GM19455 (cell line): Measurements from ENCODE around the gene SAC3D1.
"Not testable (repeated sequence)": the region's sequence is repeated elsewhere in the genome, so short reads cannot be mapped to it uniquely, and the experiment has no call there.

ENCODE experiments used
- ATAC-seq: cut with Tn5 transposase; IDR thresholded peaks from one replicate; pipeline ENCODE4 v1.9.1; 2021; ENCODE audit not compliant: unreplicated experiment

Gene SAC3D1

DNA sequence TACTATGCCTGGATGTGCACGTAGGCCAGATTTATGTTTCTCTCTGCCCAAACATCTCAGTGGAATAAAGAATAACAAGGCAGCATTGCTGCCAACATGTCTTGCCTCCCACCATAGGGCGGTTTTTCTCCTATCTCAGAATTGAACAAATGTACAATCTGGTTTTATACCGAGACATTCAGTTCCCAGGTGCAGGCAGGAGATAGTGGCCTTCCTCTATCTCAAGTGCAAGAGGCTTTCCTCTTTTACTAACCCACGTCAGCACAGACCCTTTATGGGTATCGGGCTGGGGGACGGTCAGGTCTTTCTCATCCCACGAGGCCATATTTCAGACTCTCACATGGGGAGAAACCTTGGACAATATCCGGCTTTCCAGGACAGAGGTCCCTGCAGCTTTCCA, 17.5 kb upstream of the SAC3D1 start:
- ATAC-seq, result not testable (repeated sequence)

DNA sequence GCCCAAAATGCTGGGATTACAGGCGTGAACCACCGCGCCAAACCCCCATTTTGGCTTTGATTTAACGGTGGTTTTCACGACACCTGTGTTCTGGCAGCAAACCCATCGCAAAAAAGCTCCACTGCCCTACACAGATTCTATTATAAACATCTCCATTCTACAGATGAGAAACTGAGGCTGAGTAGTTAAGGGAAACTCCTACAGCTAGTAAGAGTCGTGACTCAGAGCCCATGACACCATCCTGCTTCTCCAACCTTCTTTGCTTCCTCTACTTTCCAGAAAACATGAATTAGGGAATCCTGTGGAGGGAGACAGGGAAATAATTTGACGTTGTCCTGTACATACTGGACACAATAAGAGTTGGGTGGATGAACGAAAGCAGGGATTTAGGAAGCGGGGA, 14.2 kb upstream of the SAC3D1 start:
- no peak for ATAC-seq

- peak; percentile 77 for ATAC-seq
Observed at GRCh38 chr11:65027213-65028067, 13.6 kb upstream of the SAC3D1 start, which contains the start of gene SNX15. Gene SNX15, plus strand, starts transcription at chr11:65027439. Its CDS starts 99 bp downstream, at chr11:65027538.

DNA sequence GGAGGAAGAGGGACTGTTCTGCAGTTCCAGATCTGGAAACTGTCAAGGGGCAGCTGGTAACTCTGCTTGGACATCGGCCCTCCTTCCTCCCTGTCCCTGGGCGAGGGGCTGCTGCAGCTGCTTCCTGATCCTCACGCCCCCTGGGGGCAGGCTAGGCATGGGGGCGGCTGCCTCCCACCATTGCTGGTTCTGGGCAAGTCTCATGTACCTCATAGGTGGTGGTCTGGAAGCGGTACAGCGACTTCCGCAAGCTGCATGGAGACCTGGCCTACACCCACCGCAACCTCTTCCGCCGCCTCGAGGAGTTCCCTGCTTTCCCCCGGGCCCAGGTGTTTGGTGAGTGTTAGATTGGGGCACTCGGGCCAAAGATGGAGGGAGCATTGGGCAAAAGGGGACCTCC, 8.8 kb upstream of the SAC3D1 start:
- no peak for ATAC-seq

DNA sequence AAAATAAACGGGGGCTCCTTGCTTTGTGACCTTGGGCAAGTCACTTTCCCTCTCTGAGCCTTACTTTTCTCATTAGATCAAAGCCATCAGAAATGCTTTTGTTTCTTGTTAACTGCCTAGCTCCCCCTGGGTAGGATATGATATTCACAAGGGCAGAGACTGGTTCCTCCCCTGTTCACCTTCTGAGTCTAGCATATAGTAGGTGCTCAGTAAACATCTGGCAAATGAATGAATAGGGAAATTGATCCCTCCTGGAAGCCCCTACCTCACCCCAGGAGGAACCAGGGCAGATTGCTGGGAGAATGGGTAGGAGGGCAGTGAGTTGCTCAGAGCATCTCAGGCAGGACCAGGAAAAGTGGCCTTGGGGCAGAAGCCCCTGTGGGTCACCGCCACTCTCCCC, 6.6 kb upstream of the SAC3D1 start:
- no peak for ATAC-seq

- ATAC-seq, result no peak
Observed at GRCh38 chr11:65035579-65035978, 5.4 kb upstream of the SAC3D1 start.

GRCh38 chr11:65036931-65037330, 4.1 kb upstream of the SAC3D1 start:
- ATAC-seq, result no peak

- no peak for ATAC-seq
Observed at GRCh38 chr11:65040520-65040846, 527 bp upstream of the SAC3D1 start.

DNA sequence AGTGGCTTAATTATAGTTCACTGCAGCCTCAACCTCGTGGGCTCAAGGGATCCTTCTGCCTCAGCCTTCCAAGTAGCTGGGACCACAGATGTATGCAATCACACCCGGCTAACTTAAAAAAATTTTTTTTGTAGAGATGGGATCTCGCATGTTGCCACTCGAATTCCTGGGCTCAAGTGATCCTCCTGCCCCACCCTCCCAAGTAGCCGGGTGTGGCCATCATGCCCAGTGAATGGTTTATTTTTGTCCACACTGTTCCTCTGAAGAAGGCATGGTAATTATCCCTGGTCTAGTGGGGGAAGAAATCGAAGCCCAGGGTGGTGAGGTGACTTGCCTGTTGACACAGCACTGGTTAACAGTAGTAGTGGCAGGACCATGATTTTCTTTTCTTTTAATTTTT, 1.9 kb downstream of the SAC3D1 start:
- ATAC-seq, result no peak

GRCh38 chr11:65043881-65044501, 3.0 kb downstream of the SAC3D1 start:
- ATAC-seq, result no peak

GRCh38 chr11:65045061-65045460, 4.1 kb downstream of the SAC3D1 start:
- no peak for ATAC-seq

DNA sequence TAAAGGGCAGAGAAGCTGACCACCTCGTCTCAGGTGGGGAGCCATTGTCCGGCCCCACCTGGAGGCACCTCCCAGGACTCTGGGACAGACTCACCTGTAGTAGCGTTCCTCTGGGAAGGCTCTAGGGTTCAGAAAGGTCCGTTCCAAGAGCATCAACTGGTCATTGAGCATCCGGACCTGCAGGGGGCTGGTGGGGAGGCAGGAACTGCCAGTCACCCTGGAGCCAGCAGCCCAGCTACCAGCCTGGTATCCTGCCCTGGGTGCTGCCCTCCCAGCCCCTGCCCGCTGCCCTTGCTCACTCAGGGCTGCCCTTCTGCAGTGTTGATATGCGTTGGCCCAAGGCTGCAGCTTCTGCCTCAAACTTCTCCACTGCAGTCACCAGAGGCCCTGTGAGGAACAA, 4.7 kb downstream of the SAC3D1 start:
- no peak for ATAC-seq

DNA sequence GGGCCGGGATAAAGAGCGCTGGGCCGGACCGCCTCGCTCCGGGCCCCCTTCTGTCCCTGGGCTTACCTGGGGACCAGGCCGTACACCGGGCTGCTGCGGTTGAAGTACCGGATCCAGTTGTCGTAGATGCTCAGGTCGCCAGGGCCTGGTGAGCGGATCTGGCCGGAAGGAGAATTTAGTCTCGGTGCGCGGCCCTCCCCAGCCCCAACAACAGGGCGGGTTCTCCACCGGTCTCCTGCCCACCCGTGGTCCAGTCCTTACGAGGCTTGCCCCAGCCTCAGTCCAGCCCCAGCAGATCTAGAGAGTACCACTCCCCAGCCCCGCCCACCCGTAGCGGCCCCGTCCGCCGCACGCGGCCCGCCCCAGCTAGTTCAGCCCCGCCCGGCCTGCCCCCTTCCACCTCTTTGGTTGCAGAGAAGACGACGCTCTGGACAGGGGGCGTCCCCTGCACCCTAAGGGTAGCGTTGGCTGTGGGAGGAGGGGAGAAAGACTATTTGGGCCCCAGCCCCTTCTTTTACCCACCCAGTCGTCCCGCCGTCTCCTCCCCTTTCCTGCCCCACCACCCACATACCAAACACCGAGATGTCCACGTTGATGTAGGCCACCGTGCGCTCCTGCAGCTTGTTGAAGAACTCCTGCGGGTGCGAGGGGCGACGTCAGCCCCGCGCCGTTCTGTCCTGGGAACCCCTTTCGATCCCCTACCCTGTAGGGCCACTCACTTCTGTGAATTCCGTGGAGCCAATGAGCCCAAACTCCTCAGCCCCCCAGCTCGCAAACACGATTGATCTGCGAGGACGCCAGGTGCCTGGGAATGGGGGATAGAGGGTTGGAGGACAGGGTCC, 6.8 kb downstream of the SAC3D1 start:
- no peak for ATAC-seq

- ATAC-seq, result no peak
Observed at GRCh38 chr11:65051398-65051858, 10.4 kb downstream of the SAC3D1 start.

GRCh38 chr11:65053827-65054508, 13.0 kb downstream of the SAC3D1 start:
- no peak for ATAC-seq

DNA sequence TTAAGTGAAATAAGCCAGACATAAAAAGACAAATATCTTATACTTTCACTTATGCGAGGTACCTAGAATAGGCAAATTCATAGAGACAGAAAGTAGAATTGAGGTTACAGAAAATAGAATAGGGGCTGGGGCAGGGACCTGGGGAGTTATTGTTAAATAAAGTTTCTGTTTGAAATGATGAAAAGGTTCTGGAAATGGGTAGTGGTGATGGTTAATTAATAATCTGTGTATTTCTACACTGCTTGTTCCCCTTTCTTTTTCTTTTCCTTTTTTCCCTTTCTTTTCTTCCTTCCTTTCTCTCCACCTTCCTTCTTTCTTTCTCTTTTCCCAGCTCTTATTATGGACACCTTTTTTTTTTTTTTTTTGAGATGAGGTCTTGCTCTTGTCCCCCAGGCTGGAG, 14.5 kb downstream of the SAC3D1 start:
- no peak for ATAC-seq

GRCh38 chr11:65056999-65057398, 16.0 kb downstream of the SAC3D1 start:
- ATAC-seq, result no peak

DNA sequence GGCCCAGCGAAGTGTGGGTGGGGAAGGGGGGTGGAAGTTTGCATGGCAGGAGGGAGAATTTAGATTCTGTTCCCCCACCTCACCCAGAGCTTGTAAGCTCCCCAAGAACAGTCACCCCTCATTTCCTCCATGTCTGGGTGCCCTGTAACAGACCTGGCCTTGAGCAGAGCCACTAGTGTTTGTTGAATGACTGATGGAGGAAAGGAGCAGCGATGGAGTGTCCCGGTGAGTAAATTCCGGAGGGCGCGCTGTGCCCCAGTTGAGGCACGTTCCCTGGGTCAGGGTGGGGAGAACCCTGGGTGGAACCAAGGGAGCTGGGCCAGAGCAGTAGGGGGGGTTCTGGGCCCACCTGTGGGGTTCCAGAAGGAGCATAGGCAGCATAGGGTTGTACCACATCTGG, 16.5 kb downstream of the SAC3D1 start:
- no peak for ATAC-seq

DNA sequence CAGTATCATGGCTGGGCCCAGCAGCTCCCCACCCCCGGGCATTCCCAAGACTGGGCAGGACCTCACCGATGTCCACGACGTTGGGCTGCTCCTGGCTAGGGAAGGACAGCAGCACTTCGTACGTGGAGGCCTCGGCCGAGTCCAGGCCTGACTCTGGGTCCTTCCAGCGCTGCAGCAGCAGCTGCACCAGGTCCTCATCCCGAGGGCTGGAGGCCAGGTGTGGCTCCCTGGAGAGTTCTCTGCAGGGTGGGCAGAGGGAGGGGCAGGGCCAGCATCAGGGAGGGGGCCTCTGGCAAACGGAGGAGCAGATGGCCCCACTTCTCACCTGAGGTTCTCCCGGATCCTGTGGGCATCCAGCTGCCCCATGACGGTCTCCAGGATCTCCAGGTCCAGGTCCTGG, 17.0 kb downstream of the SAC3D1 start:
- ATAC-seq, result no peak

DNA sequence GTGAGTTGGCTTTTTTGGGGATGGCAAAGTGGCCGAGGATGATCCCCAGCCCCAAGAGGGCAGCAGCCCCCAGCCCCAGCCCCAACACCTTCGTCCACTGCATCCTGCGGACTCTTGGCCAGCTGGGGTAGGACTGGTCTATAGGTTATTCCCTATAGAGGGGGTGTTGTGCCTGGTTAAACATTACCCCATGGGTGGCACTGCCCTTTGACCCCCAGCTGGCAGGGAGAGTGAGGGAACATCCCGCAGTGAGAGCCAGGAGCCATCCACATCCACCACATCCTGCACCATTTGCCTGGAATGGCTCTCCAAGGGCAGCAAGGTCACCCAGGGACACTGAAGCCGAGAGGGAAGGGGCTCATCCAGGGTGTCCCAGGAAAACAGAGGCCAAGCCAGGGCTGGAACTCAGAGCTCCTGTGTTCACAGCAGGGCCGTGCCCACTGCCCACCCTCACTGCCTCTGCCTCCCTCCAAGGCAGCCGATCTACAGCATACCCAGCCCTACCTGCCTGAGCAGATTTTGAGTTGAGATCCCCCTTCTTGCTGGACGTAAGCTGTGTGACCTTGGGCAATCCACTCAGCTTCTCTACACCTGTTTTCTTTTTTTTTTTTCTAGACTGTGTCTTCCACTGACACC, 17.5 kb downstream of the SAC3D1 start, which contains the start of gene NAALADL1:
Gene NAALADL1 (minus strand): TSS at position 135 of the 636 bp plus-strand sequence. CDS start 32 bp downstream, at position 103.
- ATAC-seq, result no peak
